Caco-2 (cell line): ENCODE data around the gene CEP95. TPM values are rescaled to one million over a fixed set of nuclear protein-coding genes. Genes with fewer than 3 reads are reported as not detected.

Experiments
- BruUV-seq: library from RNA; stranded (reverse); fragments of 400-500 nt; replicated peaks from 2 replicates; lab custom pipeline; 2021; lab: Mats Ljungman, UMichigan
- CTCF ChIA-PET: fragments of 300-600 bp; sonication (Branson Sonifier 250); formaldehyde crosslinking; loops from one replicate; lab custom pipeline; 2022; ENCODE audit warnings: antibody characterized with exemption; lab: Charles Lee
- POLR2A ChIA-PET: fragments of 300-600 bp; sonication (Branson Sonifier 250); formaldehyde crosslinking; loops from one replicate; lab custom pipeline; 2022; ENCODE audit warnings: antibody characterized with exemption; lab: Charles Lee
- DNase-seq, 2 experiments: peaks; one replicate each; pipeline versions ENCODE4 v3.0.0 to v3.0.0-alpha.2; 2020 to 2022
- H3K27me3 ChIP-seq: replicated peaks from 2 replicates; pipeline ENCODE4 v1.6.0; 2011; ENCODE audit warnings: low read length; ENCODE audit not compliant: control insufficient read depth, insufficient read depth
- H3K36me3 ChIP-seq: 2 replicates; pipeline ENCODE4 v1.5.1; 2011; ENCODE audit warnings: low read length; ENCODE audit not compliant: control insufficient read depth, insufficient read depth
- H3K4me1 ChIP-seq: fragments of 250-450 bp; sonication (Bioruptor Pico); 2 replicates; pipeline ENCODE4 v1.5.1; 2020; ENCODE audit warnings: mild to moderate bottlenecking
- H3K4me3 ChIP-seq: 2 replicates; pipeline ENCODE4 v1.5.1; 2011; ENCODE audit warnings: low read depth, mild to moderate bottlenecking, control low read depth, low read length
- H3K9me3 ChIP-seq: fragments of 250-450 bp; sonication (Bioruptor Pico); 2 replicates; pipeline ENCODE4 v1.5.1; 2020; ENCODE audit warnings: mild to moderate bottlenecking, moderate library complexity
- H3K27ac Mint-ChIP-seq: one replicate; pipeline ENCODE4 v1.8.0; 2022; ENCODE audit warnings: mixed read lengths; ENCODE audit not compliant: unreplicated experiment
- H3K27me3 Mint-ChIP-seq: one replicate; pipeline ENCODE4 v1.8.0; 2022; ENCODE audit warnings: mixed read lengths; ENCODE audit not compliant: insufficient read depth, unreplicated experiment
- H3K36me3 Mint-ChIP-seq: one replicate; pipeline ENCODE4 v1.8.0; 2022; ENCODE audit warnings: mild to moderate bottlenecking, mixed read lengths; ENCODE audit not compliant: insufficient read depth, unreplicated experiment
- H3K4me1 Mint-ChIP-seq: one replicate; pipeline ENCODE4 v1.8.0; 2022; ENCODE audit warnings: low read depth, mixed read lengths; ENCODE audit not compliant: unreplicated experiment
- H3K4me3 Mint-ChIP-seq: one replicate; pipeline ENCODE4 v1.8.0; 2022; ENCODE audit warnings: mild to moderate bottlenecking, moderate library complexity, mixed read lengths; ENCODE audit not compliant: unreplicated experiment
- H3K9me3 Mint-ChIP-seq: one replicate; pipeline ENCODE4 v1.8.0; 2022; ENCODE audit warnings: mixed read lengths; ENCODE audit not compliant: unreplicated experiment
- CTCF ChIP-seq, 2 experiments: fragments of 200-600 bp in 1 of 2; IDR thresholded peaks; 1 replicate in 1 of 2; 2 replicates in 1 of 2; pipeline versions ENCODE4 v1.5.1 to v1.8.0; 2011 to 2022; ENCODE audit warnings: antibody characterized with exemption in 1 of 2, control low read depth in 1 of 2, inconsistent platforms in 1 of 2, low read depth in 1 of 2, low read length in 1 of 2, mild to moderate bottlenecking in 1 of 2, moderate library complexity in 1 of 2; ENCODE audit not compliant: insufficient read depth in 1 of 2, severe bottlenecking in 1 of 2, unreplicated experiment in 1 of 2
- intact Hi-C: fragments of 100-400 bp; cut with micrococcal nuclease; formaldehyde crosslinking; loops from one replicate; pipeline ENCODE4 v1.10.0; 2022; ENCODE audit not compliant: unreplicated experiment
- total RNA-seq: library from RNA; stranded (reverse); gene quantifications from 2 replicates; pipeline ENCODE4 v1.2.3, GENCODE V29; 2022

CEP95 gene
- total RNA-seq, 1 experiment from 2014 or later = 63.6 TPM

DNA sequence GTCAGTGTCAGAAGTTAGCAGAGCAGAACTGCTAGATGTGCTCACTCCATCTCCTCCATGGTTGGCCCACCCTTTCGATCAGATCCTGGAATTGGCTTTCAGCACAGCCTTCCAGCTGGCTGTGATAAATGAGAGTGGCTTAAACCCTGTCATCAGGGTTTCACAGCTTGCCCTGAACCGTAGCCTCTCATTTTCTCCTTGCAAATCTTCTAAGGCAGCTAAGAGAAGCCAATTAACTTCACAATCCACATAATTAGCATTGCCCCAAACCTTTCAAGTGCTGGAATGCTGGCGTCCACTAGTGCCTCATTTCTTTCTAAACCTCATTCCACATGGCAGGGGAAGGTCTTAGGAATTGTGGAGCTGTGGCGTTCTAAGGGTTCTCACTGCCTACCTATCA lies 36.2 kb upstream of the CEP95 start:
- CTCF ChIA-PET = no interaction called here
- no TSS peak for BruUV-seq
- no peak for TF ChIP-seq CTCF (IDR thresholded peaks at IDR 0.05; ENCODE audit: insufficient read depth in 1 of 2, low read depth in 1 of 2, low read length in 1 of 2, severe bottlenecking in 1 of 2, unreplicated experiment in 1 of 2)
- Mint-ChIP-seq H3K4me1 (no peaks in the 10 kb centered on the region), H3K4me3 (no peak overlapping the region), H3K27ac (no peak overlapping the region), H3K9me3 (no peaks in the 10 kb centered on the region), H3K36me3 (no peaks in the 10 kb centered on the region), H3K27me3 (no peaks in the 10 kb centered on the region)
- DNase-seq = no peak
- intact Hi-C loops = no loop called here
- no peaks in the 10 kb centered on the region for H3K27me3 ChIP-seq
- no peaks in the 10 kb centered on the region for H3K9me3 ChIP-seq
- POLR2A ChIA-PET = no interaction called here
- no peak overlapping the region for H3K4me3 ChIP-seq
- H3K4me1 ChIP-seq = 0 out of 2 replicates have a peak, but pooled peaks cover 9% of the 10 kb centered on the region
- H3K36me3 ChIP-seq = no peaks in the 10 kb centered on the region

DNA sequence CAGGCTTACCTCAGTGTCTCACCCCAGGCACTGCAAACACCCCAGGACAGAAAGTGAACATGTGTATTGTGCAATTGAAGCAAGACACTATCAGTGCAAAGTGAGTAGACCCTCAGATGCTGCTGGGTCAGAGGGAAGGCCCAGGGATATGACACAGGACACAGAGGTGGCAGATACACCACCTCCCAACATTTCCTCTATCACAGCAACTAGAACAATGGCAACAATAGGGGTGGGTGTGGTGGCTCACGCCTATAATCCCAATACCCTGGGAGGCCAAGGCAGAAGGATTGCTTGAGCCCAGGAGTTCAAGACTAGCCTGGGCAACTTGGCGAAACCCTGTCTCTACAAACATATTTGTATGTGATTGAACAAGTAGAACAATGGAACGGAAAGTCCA lies 35.3 kb upstream of the CEP95 start:
- Histone ChIP-seq H3K9me3 (no peaks in the 10 kb centered on the region), H3K4me1 (0 out of 2 replicates have a peak, but pooled peaks cover 1% of the 10 kb centered on the region), H3K4me3 (no peak overlapping the region), H3K27me3 (no peaks in the 10 kb centered on the region), H3K36me3 (no peaks in the 10 kb centered on the region)
- POLR2A ChIA-PET = no interaction called here
- intact Hi-C loops = no loop called here
- no TSS peak for BruUV-seq
- no peak for DNase-seq
- Mint-ChIP-seq H3K27ac (no peak overlapping the region), H3K4me3 (no peak overlapping the region), H3K27me3 (no peaks in the 10 kb centered on the region), H3K36me3 (no peaks in the 10 kb centered on the region), H3K4me1 (no peaks in the 10 kb centered on the region), H3K9me3 (no peaks in the 10 kb centered on the region)
- CTCF ChIA-PET = no interaction called here
- no peak for TF ChIP-seq CTCF (IDR thresholded peaks at IDR 0.05; ENCODE audit: insufficient read depth in 1 of 2, low read depth in 1 of 2, low read length in 1 of 2, severe bottlenecking in 1 of 2, unreplicated experiment in 1 of 2)

DNA sequence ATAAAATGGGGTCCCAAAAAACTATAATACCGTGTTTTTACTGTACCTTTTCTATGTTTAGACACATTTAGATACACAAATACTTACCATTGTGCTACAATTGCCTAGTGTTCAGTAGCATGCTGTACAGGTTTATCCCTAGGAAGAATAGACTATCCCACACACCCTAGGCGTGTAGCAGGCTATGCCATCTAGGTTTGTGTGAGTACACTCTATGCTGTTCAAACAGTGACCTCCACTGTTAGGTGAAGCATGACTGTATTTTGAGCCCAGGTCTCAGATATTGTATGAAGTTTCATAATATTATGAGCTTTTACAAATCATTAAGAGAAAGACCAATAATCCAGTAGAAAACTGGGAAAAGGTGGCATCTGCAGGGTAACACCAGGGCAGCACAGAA lies 34.2 kb upstream of the CEP95 start:
- H3K27ac Mint-ChIP-seq = no peak overlapping the region
- H3K4me3 Mint-ChIP-seq = no peak overlapping the region
- DNase-seq = no peak
- ChIA-PET POLR2A (no interaction called here), CTCF (interaction anchor here (1.0 kb wide), 1 partner anchor 52 kb away, joined by 3 read pairs; no protein-coding TSS in a partner anchor)
- no peaks in the 10 kb centered on the region for H3K9me3 ChIP-seq
- H3K4me1 ChIP-seq = no peaks in the 10 kb centered on the region
- H3K36me3 Mint-ChIP-seq = peaks cover 6% of the 10 kb centered on the region
- TF ChIP-seq CTCF (IDR thresholded peaks at IDR 0.05; ENCODE audit: insufficient read depth in 1 of 2, low read depth in 1 of 2, low read length in 1 of 2, severe bottlenecking in 1 of 2, unreplicated experiment in 1 of 2) = no peak
- no peaks in the 10 kb centered on the region for H3K4me1 Mint-ChIP-seq
- BruUV-seq = no TSS peak
- no peaks in the 10 kb centered on the region for H3K36me3 ChIP-seq
- no peaks in the 10 kb centered on the region for H3K9me3 Mint-ChIP-seq
- H3K4me3 ChIP-seq = no peak overlapping the region
- H3K27me3 Mint-ChIP-seq = no peaks in the 10 kb centered on the region
- no peaks in the 10 kb centered on the region for H3K27me3 ChIP-seq
- intact Hi-C loops = no loop called here
